AG20443 (cell line): ENCODE results near the gene SPATC1L.

Experiments used
- DNase-seq: peaks from one replicate; pipeline ENCODE4 v3.0.0; 2012; ENCODE audit warnings: low spot score, mixed read lengths

Gene SPATC1L

DNA sequence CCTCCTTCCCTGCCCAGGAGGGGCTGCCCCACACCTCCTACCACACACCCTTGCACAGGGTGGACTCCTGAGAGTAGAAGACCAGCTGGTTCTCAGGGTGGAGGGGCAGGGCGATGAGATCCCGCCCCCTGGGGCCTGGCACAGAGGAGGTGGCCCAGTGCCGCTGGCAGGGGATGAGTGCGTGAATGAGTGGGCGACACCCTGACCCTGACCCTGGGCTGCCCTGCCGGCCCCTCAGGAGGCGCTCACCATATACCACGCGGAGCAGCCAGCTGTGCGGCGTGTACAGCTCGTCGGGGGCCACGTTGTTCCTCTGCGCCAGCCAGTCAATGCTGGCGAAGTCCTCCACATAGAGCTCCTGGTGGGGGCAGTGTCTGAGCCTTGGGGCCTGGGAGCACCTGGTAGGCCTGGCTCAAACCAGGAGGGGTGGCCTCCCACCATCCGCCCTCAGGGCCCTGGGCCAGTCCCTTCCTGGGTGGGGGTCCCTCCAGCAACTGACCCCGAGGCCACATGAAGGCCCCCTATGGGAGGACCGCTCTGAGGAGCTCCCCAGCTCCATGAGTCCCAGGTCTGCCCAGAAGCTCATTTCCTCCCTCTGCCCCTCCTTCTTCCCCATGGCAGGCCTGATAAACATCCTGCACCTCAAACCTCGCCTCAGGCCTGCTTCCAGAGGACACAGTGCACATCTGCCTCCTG is 31.3 kb upstream of the SPATC1L start:
- no peak for DNase-seq

DNA sequence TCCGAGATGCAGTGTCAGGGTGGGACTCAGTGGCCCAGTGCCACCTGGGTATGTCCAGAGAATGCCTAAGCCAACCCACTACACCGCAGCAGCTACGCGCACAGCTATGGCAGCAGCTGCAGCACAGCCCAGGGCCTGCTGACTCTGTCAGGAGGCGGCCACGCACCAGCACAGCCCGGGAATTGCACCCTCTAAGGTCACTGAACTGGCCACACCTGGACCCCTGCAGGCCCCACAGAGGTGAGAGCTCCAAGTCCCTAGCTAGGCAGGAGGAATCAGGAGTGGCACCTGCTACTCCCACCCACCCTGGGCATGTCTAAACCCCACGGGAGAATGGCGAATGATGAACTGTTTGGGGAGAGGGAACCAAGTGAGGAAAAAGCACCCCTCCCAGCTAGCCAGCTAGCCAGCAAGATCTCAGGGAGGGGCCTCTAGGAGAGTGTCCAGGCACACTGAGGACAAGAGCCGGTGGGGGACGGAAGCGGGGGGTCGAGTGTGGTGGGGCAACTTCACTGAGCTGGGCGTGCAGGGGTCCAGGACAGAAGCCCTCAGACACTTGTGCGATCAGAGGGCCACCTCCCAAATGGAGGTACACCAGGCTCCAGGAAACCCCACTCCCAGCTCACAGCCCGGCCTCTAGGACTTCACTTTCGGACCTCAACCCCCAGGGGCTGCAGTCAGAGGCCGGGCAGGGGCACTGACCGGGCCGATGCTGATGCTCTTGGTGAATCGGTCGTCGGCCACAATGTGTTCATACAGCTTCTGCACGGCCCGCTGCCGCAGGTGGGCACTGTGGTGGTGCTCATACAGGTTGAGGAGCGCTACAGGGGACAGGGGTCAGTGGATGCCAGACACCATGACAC is 30.4 kb upstream of the SPATC1L start:
- DNase-seq = no peak

DNA sequence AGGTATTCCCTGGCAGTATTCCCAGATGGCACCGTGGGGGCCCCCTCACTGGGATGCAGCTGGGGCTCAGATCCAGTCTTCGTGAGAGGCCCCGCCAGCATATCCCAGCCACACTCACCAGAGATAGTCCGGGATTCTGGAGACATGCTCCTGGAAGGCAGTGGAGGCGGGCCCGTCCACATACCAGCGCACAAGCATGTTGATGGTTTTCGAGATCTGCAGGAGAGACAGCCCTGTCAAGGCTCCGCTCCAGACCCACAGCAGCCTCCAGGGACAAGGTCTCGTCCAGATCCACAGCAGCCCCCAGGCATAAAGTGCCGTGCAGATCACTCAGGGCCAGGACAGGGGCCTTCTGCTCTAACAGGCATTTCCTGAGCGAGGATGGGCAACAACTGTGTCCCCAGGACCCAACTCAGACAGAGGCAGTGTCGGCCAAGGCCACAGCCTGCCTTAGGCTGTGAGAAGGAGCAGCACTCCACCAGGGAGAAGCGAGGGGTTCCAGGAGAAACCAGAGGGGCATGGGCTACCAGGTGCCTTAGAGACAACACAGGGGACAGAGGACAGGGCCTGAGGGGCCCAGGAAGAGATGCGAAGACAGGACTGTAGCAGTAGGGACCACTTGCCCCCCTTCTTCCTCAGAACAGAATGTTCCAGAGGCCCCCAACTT is 29.5 kb upstream of the SPATC1L start:
- DNase-seq = no peak

- DNase-seq = no peak
Observed at GRCh38 chr21:46212721-46213484, 28.6 kb upstream of the SPATC1L start.

DNA sequence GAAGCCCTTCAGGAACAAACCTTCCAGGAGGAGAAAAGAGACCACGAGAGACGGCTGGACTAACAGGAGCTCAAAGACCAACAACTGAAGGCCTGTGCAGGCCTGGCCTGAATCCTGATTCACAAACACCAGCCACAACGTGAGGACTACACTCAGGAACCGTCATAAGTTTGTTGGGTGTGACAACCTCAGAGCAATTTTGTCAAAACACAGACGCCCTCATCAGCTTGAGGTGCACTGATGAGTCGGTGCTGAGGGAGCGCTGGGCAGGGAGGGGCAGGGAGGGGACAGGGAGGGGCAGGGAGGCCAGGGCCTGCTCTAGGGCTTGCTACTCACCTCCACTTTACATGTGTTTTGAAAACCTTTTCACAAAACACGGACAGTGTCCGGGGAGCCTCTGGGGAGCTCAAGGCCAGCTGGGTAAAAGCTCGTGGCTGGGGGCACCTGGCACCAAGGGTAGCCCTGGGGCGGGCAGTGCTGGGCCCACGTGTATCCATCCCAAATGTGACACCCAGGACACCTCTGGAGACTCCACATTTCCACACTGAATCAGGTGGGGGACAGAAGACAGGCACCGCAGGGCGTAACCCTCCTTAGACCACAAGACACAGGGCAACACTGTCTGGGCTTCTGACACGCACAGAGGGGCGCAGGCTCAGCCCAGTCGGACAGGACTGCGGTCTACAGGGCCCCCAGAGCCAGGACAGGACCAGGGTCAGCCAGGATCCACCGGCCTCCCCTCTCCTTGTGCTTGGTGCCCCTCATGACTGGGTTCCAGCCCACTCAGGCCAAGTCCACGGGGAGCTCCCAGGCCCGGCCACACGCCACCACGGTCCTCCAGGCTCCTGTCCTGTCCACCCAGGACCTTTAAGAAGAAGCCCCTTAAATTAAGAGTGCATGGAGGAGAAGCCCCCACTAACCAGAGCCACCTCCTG is 27.8 kb upstream of the SPATC1L start:
- DNase-seq = no peak

- DNase-seq = no peak
Observed at GRCh38 chr21:46211376-46211775, 27.1 kb upstream of the SPATC1L start.

GRCh38 chr21:46210378-46211136 is 26.3 kb upstream of the SPATC1L start:
- no peak for DNase-seq

- no peak for DNase-seq
Observed at GRCh38 chr21:46208761-46209721, 24.8 kb upstream of the SPATC1L start.

GRCh38 chr21:46207920-46208591 is 23.8 kb upstream of the SPATC1L start:
- no peak for DNase-seq

GRCh38 chr21:46207006-46207919 is 23.0 kb upstream of the SPATC1L start:
- DNase-seq = no peak

- no peak for DNase-seq
Observed at GRCh38 chr21:46206163-46207005, 22.1 kb upstream of the SPATC1L start.

GRCh38 chr21:46205766-46206162 is 21.5 kb upstream of the SPATC1L start:
- DNase-seq = no peak

- DNase-seq = no peak
Observed at GRCh38 chr21:46205166-46205565, 20.9 kb upstream of the SPATC1L start.

GRCh38 chr21:46203203-46203600 is 18.9 kb upstream of the SPATC1L start:
- DNase-seq = no peak

DNA sequence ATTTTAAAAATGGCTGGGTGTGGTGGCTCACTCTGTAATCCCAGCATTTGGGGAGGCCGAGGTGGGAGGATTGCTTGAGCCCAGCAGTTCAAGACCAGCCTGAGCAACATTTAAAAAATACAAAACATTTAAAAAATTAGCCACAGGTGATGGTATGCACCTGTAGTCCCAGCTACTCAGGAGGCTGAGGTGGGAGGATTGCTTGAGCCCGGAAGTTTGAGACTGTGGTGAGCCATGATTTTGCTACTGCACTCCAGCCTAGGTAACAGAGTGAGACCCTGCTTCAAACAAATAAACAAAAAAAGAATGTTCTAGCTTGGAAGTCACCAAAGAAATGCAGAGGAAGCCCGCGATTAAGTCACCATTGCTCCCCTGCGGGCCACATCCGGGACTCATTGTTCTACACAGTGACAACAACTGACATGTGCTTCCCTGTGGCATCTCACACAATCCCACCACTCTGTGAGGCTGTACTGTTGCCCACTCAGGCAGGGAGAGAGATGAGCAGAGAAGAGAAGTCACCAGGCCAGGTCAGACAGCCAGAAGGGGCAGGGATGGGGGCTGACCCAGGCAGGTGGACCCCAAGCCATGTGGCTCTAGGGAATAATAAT is 18.4 kb upstream of the SPATC1L start:
- DNase-seq = no peak
